Globus pallidus (tissue), 1 donor: Measurements from ENCODE around the gene DPP9.
"Not testable (repeated sequence)": the region's sequence is repeated elsewhere in the genome, so short reads cannot be mapped to it uniquely, and the experiment has no call there.

Experiments used
- DNase-seq: peaks from one replicate; pipeline ENCODE4 v3.0.0-alpha.2; 2015; ENCODE audit warnings: low spot score

DPP9 gene

DNA sequence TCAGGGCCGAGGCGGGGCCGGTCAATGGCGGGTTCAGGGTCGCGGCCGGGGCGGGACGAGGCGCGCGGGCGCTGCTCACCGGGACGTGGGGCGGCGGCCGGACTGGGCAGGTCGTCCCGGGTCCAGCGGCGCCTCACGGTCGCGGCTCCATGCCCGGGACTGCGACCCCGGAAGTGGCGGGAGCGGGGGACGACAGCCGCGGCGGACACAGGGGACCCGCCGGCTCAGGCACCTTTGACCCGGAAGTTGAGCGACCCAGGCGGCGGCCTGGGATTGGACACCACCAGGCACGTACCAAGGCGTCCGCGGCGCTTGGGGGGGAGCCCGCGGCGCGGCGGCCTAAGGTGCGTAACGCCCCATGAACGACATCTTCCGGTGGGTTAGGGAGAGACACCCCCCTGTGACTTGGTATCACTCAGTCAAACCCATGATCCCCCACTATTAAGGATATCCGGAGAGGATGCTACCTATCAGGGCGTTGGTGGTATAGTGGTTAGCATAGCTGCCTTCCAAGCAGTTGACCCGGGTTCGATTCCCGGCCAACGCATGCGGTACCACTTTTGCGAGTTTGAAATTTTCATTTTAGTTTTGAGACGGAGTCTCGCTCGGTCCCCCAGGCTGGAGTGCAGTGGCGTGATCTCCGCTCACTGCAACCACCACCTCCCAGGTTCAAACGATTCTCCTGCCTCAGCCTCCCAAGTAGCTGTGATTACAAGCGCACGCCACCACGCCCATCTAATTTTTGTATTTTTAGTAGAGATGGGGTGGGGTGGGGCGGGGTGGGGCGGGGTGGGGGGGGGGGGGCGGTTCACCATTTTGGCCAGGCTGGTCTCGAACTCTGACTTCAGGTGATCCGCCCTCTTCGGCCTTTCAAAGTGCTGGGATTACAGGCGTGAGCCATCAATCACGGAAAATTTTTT, at the start of gene DPP9:
Gene DPP9, minus strand, starts transcription at position 248 of the 920 bp plus-strand sequence. CDS start 3,936 bp downstream, outside the sequence.
- peak; percentile 98 for DNase-seq

DNA sequence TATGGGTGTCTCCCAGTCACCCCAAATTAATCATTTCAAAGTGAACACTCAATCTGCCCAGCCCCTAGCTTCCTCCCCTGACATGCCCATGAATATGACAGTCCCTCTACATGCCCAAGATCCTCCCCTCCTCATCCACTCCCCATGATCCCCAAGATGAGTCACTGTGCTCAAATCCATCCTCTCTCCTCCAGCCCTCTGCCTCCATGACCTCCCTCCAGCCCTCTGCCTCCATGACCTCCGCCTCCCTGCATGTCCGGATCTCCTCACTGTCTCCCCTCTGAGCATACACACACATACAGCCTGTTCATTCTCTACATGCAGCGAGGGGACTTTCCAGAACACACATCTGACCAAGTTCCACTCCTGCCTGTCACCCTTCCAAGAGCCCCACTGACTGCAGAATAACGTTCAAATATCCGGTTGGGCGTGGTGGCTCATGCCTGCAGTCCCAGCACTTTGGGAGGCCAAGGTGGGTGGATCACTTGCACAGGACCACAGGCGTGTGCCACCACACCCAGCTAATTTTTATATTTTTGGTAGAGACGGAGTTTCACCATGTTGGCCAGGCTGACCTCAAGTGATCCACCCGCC, 49.5 kb upstream of the DPP9 start:
- DNase-seq = no peak

DNA sequence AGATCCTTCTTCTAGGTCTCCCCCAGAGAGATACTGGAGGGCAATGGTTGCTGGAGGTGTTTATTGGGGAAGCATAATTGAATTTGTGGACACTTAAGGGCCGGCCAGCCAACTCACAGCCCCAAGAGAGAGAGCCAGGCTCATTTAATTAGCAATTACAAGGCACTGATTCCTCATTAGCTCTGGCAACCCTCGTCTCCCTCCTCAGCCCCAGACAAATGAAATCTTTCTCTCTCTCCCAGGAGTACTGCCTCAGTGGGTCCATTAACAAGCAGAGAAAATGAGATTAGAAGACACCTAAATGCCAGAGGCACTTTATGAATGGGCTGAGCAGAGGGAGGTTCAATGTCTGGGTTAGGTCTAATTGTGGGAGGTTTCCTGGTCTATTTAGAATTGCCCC, 48.9 kb upstream of the DPP9 start:
- no peak for DNase-seq

DNA sequence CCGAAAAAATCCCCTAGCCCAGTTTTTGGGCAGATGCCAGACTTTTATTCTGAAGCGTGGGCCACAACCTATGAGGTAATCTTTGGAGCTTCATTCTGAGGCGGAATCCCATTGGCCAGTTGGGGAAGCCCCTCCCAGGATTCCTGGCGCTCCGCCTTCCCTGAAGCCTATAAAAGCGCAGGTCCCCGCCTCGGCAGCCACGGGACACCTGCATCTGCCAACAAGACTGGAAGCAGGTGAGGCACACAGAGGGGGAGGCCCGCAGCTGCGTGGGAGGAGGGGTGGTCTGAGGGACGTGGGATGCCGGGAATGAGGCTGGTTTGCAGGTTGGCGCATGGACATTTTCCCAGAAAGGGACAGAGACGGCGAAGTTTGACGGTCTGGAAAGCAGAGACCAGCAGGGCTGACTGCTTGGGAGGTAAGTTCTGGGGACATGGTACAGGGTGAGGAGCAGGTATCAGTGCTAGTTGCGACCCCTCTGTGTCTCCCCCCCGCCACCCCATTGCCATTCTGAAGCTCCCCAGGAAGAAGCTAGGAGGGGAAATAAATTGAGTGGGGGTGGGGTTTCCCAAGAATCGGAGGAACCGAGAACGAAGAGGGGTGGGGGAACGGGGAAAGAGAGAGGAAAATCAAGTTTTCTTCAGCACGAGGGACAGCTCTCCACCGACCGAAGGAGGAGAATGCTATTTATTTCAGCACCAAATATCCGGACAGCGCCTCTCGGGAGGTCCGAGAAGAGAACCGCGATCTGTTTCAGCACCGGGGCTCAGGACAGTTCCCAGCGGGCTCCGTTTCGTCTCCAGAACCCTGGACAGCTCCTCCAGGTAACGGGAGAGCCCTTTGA, 45.5 kb upstream of the DPP9 start:
- peak; percentile 62 for DNase-seq

DNA sequence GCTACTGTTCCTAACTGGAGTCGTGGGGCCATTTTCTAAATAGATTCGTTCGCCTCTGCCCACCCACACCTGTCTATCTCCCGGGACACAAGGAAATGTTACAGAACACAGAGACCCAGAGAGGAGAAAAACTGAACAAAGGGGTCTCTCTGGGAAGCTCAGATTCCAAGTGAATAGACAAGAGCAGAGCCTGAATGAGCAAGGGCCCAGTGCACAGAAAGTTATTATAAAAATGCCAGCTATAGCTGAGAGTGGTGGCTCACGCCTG, 40.7 kb upstream of the DPP9 start:
- DNase-seq = no peak

DNA sequence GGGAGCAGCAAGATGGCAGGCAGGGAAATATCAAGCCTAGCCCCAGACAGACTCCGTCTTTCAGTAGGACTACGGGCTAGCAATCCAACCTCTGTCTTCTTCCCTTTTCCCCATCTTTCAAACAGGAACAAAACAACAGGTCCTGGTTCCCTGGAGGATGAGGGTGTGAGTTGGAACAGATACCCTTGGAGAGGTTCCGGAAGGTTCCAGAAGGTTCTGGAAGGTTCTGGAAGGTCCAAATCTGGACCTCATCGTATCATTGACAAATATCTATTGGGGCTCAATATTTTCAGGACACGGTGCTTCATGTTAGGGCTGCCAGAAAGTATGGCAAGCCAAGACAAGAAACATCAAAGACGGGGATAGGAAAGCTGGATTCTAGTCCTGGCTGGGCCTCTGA, 39.4 kb upstream of the DPP9 start:
- DNase-seq = no peak

DNA sequence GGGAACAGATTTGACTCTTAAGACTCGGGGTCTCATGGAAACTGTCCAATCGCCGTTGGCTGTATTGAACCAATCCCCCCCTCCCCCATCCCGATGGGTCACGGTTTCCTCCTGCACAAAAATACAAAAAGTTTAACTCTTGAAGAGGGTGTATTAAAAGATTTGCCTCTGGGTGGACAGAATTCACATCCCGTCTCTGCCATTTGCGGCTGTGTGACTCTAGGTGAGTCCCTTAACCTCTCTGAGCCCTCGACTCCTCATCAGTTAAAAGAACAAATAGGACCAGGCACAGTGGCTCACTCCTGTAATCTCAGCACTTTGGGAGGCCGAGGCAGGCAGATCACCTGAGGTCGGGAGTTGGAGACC, 36.6 kb upstream of the DPP9 start:
- no peak for DNase-seq

DNA sequence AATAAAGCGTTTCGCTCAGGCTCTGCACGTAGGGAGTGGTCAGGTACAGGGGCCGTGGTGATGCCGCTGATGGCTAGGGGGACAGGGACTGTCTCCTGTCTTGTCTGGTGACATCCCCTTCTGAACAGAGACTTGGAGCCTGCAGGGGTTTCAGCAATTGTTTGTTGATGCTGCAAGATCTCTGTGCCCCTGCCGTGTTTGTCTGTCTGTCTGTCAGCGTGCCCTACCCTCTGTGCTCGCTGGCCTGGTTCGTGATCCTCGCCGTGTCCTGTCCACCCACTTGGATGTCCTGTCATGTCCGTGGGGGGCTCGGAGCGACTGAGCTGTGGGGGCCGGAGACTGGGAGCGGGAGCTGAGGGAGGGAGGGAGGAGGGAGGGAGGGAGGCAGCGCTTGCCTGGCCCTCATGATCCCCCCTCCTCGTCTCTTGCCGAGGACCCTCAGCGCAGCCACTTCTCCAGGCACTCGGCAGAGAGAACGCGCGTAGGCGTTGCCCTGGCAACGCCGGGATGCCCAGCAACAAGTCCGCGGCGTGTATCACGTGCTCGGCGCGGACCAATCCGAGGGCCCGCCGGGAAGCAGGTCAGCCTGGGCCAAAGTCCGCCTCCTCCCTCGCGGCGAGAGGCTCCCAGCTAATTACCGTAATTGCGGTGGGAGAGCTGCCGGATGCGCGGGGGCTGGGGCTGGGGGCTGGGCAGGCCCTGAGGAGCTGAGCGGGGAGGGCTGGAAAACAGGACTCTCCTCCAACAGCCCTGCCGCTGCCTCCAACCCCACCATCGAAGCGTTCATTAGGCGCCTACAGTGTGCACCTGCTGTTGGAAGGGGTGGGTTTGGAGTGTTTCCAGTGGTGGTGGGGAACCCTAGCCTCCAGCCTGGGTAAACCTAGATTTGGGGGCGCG, 36.0 kb upstream of the DPP9 start:
- DNase-seq = peak; percentile 85

DNA sequence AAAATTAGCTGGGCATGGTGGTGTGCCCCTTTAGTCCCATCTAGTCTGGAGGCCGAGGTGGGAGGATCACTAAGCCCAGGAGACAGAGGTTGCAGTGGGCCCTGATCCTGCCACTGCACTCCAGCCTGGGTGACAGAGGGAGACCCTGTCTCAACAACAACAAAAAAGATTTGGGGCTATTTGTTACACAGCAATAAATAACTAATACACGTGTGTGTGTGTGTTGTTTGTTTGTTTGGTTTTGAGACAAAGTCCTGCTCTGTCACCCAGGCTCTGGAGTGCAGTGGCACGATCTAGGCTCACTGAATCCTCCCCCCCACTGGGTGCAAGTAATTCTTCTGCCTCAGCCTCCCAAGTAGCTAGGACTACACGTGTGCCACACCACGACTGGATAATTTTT, 35.0 kb upstream of the DPP9 start:
- no peak for DNase-seq

DNA sequence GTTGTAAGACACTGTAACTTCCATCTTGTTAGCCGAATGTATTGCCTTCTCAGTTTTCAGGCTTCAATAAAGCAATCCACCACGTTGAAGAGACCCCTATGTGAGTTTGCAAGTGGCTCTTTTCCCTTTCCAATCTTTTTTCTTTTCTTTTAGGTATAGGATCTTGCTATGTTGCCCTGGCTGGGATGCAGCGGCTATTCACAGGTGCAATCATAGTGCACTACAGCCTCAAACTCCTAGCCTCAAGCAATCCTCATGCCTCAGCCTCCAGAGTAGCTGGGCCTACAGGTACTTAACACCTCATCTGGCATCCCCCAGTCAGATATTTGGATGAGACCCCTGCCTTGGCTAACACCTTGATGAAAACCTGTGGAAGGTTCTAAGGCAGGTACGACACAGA, 34.4 kb upstream of the DPP9 start:
- DNase-seq = no peak

DNA sequence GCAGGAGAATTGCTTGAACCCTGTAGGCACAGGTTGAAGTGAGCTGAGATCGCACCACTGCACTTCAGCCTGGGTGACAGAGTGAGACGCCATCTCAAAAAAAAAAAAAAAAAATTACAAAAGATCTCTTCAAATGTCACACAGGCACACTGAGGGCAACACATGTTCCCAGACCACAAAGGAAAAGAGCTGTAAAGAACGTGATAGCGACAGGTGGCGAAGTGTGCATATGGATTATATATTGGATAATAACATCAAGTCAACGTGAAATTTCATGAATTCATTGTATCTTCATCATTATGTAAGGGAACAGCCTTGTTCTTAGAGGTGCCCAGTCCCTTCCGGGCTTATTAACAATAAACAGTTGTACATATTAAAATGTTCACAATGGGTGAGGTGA, 31.8 kb upstream of the DPP9 start:
- no peak for DNase-seq

DNA sequence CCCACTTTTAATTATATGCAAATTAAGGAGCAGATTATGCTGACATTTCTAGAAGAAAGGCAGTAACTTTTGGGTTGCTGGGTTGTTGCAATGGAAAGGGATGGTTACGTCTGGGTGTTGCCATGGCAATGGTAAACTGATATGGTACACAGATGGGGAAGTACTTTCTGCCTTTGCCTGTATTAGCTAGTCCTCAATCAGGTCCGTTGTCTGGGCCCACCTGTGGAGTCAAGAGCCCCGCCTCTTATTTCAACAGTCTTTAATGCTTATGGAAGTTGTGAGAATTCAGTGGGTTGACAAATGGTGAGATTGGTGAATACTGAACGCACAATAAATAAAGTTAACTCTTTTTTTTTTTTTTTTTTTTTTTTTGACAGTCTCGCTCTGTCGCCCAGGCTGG, 30.6 kb upstream of the DPP9 start:
- DNase-seq = no peak

DNA sequence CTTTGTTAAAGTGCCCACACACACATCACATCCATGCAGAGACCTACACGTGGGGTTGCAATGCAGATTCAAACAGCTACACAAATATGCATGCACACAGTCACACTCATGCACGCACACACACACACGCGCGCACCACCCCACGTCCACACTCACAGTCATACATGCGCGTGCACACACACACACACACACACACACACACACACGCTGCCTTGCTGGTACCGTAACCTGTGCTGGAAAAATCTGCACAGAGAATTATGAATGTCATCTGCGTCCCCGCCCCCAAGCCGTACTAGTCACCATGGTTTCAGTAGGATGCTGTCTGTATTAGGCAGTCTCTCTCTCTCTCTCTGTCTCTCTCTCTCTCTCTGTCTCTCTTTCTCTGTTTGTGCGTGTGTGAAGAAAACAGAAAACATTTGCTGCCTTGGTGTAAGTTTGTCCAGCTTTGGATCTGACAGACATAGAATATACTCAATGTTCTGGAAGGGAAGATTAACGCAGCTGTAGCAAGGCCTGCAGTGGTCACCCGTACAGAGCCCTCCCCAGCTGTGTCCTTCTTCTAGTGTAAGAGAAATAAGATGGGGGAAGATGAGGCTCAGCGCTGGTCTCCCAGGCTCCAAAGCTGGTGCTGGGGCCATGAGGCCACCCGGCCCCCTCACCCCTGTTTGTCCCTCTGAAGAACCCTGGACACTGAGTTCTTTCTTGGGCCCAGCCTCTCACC, 26.4 kb upstream of the DPP9 start:
- no peak for DNase-seq

DNA sequence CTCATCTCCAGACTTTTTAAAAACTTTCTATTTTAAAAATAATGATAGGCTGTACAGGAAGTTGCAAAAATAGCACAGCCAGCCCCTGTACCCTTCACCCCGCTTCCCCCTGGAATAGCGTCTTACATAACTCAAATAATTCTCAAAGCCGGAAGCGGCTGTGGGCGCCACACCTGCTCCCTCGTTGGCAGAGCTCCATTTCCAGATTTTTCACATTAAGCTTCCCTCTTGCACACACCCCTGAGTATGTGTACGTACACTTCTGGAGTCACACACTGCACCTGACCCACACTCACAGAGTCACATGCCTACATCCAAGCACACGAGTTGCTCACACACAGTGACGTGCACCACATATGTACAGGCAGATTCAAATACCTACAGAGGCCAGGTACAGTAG, 24.9 kb upstream of the DPP9 start:
- DNase-seq = no peak

DNA sequence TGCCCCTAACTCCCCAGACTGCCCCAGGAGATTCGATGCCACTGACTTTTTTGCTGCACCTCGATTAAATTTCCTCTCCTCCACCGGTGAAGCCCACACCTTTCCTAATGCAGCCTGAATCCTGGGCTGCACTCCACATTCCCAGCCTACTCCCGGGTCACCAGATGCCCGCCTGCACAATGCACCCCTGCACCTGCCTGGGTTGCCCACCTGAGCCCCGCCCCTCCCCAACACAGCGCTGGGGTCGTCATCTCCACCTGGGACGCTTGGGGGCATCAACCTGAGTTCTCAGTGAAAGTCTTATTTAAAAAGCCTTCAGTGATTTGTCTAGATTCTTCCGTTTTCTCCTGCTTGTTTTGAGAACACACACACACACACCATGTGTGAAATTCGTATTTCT, 24.5 kb upstream of the DPP9 start:
- DNase-seq = no peak

DNA sequence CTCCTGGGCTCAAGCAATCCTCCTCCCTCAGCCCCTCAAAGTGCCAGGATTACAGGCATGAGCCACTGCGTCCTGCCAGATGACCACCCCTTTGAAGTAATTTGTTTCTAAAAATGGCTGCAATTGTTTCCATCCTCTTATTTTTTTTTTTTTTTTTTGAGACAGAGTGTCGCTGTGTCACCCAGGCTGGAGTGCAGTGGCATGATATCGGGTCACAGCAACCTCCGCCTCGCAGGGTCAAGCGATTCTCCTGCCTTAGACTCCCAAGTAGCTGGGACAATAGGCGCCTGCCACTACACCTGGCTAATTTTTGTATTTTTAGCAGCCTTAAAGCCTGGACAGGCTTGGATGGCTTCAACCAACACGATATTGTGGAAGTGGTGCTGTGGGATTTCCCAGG, 22.3 kb upstream of the DPP9 start:
- no peak for DNase-seq

DNA sequence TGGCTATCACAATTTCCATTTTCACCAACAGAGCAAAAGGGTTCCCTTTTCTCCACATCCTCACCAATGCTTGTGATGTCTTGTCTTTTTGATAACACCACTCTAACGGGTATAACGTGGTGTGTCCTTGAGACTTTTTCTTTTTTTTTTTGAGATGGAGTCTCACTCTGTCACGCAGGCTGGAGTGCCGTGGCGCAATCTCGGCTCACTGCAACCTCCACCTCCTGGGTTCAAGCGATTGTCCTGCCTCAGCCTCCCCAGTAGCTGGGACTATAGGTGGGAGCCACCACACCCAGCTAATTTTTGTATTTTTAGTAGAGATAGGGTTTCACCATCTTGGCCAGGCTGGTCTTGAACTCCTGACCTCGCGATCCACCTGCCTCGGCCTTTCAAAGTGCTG, 21.5 kb upstream of the DPP9 start:
- not testable (repeated sequence) for DNase-seq

DNA sequence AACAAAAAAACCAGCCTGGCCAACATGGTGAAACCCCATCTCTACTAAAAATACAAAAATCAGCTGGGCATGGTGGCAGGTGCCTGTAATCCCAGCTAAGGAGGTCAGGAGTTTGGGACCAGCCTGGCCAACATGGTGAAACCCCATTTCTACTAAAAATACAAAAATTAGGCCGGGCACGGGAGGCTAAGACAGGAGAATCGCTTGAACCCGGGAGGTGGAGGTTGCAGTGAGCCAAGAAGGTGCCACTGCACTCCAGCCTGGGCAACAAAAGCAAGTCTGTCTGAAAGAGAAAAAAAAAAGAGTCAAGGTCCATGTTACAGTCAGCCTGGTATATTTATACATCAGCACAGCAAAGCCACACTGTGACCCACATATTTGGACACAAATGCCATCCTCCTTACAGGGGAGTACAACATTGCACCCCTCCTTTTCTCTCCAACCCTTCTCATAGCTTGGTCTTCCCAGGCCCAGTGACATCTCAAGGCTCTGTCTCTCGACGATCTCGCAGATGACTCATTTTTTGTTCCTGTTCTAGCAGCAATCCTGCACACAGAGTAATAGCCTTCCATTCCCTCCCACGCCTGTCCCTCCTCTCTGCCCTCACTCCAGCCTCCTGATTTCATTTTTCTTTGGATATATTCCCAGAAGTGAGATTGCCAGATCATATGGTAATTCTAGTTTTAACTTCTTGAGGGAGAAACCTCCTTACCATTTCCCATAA, 21.0 kb upstream of the DPP9 start:
- DNase-seq = no peak

DNA sequence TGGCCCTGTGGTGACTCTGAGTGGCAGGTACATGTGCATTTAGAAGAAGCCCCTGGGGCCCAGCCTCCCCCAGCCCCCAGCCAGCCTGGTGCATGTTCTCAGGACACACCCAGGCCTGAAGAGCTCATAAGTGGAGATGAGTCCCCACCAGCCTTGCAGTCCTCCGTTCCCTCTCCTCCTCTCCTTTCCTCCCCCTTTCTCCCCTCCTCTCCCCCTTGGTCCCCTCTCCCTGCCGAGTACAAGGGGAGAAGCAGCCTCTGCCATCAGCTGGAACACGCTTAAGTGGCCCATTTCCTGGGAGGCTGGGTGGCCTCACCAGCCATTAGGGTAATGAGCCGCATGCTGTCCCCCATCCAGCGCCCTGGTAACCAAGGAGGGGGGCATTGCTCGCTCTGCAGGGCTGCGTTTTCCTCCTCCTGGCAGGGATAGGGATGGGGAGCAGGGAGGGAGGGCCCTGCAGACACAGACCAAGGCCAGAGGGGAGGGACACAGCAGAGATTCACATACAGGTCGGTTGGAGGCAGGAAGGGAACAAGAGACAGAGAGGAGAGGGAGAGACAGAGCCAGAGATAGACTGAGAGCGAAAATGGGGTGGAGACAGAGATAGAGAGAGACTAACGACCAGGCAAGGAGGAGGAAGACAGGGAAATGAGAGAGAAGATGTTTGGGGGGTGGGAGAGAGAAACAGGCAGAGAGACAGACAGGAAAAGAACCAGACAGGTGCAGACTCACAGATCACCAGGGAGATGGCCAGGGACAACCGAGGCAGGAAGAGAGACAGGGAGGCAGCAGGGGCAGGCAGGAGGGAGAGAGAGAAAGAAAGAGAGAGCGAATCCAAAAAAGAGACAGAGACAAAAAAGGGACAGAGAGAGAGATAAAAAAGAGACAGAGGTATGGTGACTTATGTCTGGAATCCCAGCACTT, 19.3 kb upstream of the DPP9 start:
- DNase-seq = no peak

DNA sequence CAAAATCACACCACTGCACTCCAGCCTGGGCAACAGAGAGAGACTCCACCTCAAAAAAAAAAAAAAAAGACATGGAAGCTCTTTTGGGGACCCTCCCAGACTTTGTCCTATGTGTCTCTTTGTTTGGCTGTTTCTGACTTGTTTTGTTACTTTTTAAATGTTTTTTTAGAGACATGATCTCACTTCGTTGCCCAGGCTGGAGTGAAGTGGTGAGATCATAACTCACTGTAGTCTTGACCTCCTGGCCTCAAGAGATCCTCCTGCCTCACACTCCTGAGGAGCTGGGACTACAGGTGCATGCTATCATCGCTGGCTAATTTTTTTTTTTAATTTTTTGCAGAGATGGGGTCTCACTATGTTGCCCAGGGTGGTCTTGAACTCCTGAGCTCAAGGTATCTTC, 16.4 kb upstream of the DPP9 start:
- DNase-seq = no peak
